Loucy (cell line): ENCODE measurements around the gene TSHZ2.

Experiments used
- H2AFZ ChIP-seq: fragments of 200-600 bp; sonication (generic); 2 replicates; pipeline ENCODE4 v1.6.0; 2016; ENCODE audit warnings: antibody characterized with exemption, mild to moderate bottlenecking, low read length, moderate library complexity
- H3F3A ChIP-seq: fragments of 200-600 bp; 2 replicates; pipeline ENCODE4 v1.6.0; 2016; ENCODE audit warnings: antibody characterized with exemption, low read depth, mild to moderate bottlenecking
- H3K27me3 ChIP-seq: fragments of 200-600 bp; sonication (generic); 2 replicates; pipeline ENCODE4 v1.6.1; 2014; ENCODE audit warnings: low read length, mild to moderate bottlenecking; ENCODE audit not compliant: insufficient read depth, poor library complexity, severe bottlenecking
- H3K36me3 ChIP-seq: fragments of 200-600 bp; sonication (generic); 2 replicates; pipeline ENCODE4 v1.6.1; 2016; ENCODE audit warnings: low read length; ENCODE audit not compliant: insufficient read depth
- H3K4me1 ChIP-seq: fragments of 200-600 bp; sonication (generic); 2 replicates; pipeline ENCODE4 v1.5.1; 2014; ENCODE audit warnings: low read length, mild to moderate bottlenecking; ENCODE audit not compliant: insufficient read depth, poor library complexity, severe bottlenecking
- H3K4me2 ChIP-seq: fragments of 200-600 bp; sonication (generic); 2 replicates; pipeline ENCODE4 v1.6.0; 2014; ENCODE audit warnings: antibody characterized with exemption, low read length, low read depth, mild to moderate bottlenecking; ENCODE audit not compliant: poor library complexity, severe bottlenecking
- H3K4me3 ChIP-seq: fragments of 200-600 bp; sonication (generic); 2 replicates; pipeline ENCODE4 v1.5.1; 2014; ENCODE audit warnings: low read length, mild to moderate bottlenecking, mixed read lengths; ENCODE audit not compliant: poor library complexity, severe bottlenecking
- H3K79me2 ChIP-seq: fragments of 200-600 bp; sonication (generic); 2 replicates; pipeline ENCODE4 v1.6.1; 2014; ENCODE audit warnings: low read length; ENCODE audit not compliant: insufficient read depth
- H3K9ac ChIP-seq: fragments of 200-600 bp; sonication (generic); 2 replicates; pipeline ENCODE4 v1.6.0; 2014; ENCODE audit warnings: mild to moderate bottlenecking, low read depth, low read length, moderate library complexity; ENCODE audit not compliant: poor library complexity, severe bottlenecking
- H3K9me2 ChIP-seq: fragments of 200-600 bp; sonication (generic); replicated peaks from 2 replicates; pipeline ENCODE4 v1.6.1; 2016; ENCODE audit warnings: low read depth, low read length, mixed read lengths
- H3K9me3 ChIP-seq: fragments of 200-600 bp; sonication (generic); 2 replicates; pipeline ENCODE4 v1.6.1; 2014; ENCODE audit warnings: mild to moderate bottlenecking, antibody characterized with exemption, low read length, low read depth; ENCODE audit not compliant: insufficient read depth
- H4K20me1 ChIP-seq: fragments of 200-600 bp; sonication (generic); 2 replicates; pipeline ENCODE4 v1.6.0; 2014; ENCODE audit warnings: antibody characterized with exemption, low read length, mild to moderate bottlenecking; ENCODE audit not compliant: insufficient read depth, poor library complexity, severe bottlenecking
- EZH2phosphoT487 ChIP-seq: fragments of 200-600 bp; IDR thresholded peaks from 2 replicates; pipeline ENCODE4 v1.6.1; 2018; ENCODE audit warnings: antibody characterized with exemption, mild to moderate bottlenecking, moderate library complexity, borderline replicate concordance
- TF ChIP-seq, protein P1 (sequence below): fragments of 200-600 bp; sonication (generic); conservative IDR thresholded peaks from 2 replicates; pipeline ENCODE4 v1.5.1; 2014; ENCODE audit warnings: mild to moderate bottlenecking, antibody characterized with exemption, low read length

Gene TSHZ2

DNA sequence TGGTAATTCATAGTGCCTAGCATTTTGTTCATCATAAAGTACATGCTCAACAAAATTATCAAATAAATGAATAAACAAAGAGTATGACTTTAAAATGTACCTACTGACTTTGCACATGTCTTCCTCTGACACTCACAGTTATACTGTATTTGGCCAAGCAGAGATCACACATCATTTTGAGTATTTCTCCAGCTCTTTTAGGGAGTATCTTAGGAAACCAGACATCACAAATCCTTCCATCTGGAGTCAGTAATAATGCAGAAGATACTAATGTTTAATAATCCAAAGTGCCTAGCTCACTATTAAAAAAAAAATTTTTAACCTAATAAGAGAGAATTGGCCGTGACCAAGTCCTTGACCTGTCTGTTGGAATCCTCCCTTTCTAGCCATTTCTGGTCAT is 466.9 kb downstream of the TSHZ2 start:
- no peak overlapping the region for H3K9ac ChIP-seq
- H4K20me1 ChIP-seq, result no peaks in the 10 kb centered on the region
- TF ChIP-seq EZH2phosphoT487, result no peak
- TF ChIP-seq, protein P1, sequence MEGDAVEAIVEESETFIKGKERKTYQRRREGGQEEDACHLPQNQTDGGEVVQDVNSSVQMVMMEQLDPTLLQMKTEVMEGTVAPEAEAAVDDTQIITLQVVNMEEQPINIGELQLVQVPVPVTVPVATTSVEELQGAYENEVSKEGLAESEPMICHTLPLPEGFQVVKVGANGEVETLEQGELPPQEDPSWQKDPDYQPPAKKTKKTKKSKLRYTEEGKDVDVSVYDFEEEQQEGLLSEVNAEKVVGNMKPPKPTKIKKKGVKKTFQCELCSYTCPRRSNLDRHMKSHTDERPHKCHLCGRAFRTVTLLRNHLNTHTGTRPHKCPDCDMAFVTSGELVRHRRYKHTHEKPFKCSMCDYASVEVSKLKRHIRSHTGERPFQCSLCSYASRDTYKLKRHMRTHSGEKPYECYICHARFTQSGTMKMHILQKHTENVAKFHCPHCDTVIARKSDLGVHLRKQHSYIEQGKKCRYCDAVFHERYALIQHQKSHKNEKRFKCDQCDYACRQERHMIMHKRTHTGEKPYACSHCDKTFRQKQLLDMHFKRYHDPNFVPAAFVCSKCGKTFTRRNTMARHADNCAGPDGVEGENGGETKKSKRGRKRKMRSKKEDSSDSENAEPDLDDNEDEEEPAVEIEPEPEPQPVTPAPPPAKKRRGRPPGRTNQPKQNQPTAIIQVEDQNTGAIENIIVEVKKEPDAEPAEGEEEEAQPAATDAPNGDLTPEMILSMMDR, result no peak
- H3F3A ChIP-seq, result no peaks in the 10 kb centered on the region
- H3K36me3 ChIP-seq, result no peaks in the 10 kb centered on the region
- no peaks in the 10 kb centered on the region for H3K9me2 ChIP-seq
- no peaks in the 10 kb centered on the region for H3K27me3 ChIP-seq
- no peaks in the 10 kb centered on the region for H3K79me2 ChIP-seq
- no peak overlapping the region for H3K4me2 ChIP-seq
- H2AFZ ChIP-seq, result no peak overlapping the region
- no peaks in the 10 kb centered on the region for H3K4me1 ChIP-seq
- H3K4me3 ChIP-seq, result no peak overlapping the region
- H3K9me3 ChIP-seq, result no peaks in the 10 kb centered on the region

DNA sequence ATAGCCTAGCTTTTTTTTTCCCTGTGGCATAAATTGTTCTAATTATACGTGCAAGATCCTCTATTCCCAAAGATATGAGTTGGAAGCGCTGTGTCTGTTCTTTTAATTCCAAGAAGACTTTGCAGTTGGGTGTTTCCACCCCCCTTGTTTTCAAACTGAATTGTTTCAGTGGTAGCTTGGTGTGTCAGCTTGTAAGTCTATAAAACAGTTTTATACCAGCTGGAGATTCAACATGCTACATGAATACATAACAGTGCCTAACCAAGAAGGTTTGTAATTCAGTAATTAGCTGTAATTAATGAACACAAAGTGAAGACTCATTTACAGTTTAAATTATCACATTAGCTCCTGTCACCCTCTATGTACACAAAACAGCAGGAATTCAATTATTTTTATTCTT is 467.5 kb downstream of the TSHZ2 start:
- Histone ChIP-seq H3K9me3 (no peaks in the 10 kb centered on the region), H3K4me3 (no peak overlapping the region), H3K79me2 (no peaks in the 10 kb centered on the region), H3K36me3 (no peaks in the 10 kb centered on the region), H3F3A (no peaks in the 10 kb centered on the region), H3K27me3 (no peaks in the 10 kb centered on the region), H3K9me2 (no peaks in the 10 kb centered on the region), H3K4me1 (no peaks in the 10 kb centered on the region), H3K4me2 (no peak overlapping the region), H2AFZ (no peak overlapping the region), H3K9ac (no peak overlapping the region), H4K20me1 (no peaks in the 10 kb centered on the region)
- no peak for TF ChIP-seq EZH2phosphoT487
- TF ChIP-seq, protein P1, result no peak

DNA sequence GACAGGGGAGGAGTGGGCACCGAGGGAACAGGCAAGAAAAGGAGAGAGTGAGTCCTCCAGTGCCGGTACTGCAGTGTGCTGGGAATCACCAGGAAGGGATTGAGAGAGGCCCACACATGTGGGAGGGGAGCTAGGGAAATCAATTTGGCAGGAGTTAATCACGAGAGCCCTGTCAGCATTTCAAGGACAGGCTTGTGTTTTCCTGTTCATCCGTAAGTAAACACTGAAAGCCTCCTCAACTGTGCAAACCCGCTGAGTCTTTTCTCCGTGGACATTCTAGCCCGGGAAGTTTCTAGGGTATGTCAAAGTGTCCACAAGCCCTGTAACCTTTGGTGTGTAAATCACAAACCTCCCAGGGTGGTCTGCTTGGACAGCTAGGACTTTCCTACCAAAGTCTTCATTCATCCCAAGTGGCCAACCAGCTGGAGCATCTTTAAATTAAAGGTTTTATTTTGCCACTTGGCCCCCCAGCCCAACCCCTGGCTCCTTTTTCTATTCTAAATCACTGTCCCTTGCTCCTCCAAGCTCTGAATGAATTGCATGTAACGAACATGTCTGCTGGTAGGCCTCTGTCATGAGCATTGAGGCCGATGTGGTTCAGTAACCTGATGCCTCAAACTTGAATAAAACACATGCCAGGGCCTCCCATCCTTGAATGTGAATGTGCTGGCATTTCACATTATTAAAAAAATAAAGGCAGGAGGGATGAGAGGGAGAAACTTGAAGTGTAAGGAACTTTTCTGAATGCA is 472.4 kb downstream of the TSHZ2 start:
- no peaks in the 10 kb centered on the region for H4K20me1 ChIP-seq
- no peaks in the 10 kb centered on the region for H3K36me3 ChIP-seq
- H3K27me3 ChIP-seq, result no peaks in the 10 kb centered on the region
- no peaks in the 10 kb centered on the region for H3F3A ChIP-seq
- H3K9me2 ChIP-seq, result no peaks in the 10 kb centered on the region
- H2AFZ ChIP-seq, result no peak overlapping the region
- no peak overlapping the region for H3K4me2 ChIP-seq
- H3K9ac ChIP-seq, result no peak overlapping the region
- TF ChIP-seq EZH2phosphoT487, result no peak
- TF ChIP-seq, protein P1, result no peak
- no peaks in the 10 kb centered on the region for H3K4me1 ChIP-seq
- no peaks in the 10 kb centered on the region for H3K79me2 ChIP-seq
- peaks cover 5% of the 10 kb centered on the region; the same call in 1 of the 2 replicates for H3K9me3 ChIP-seq
- no peak overlapping the region for H3K4me3 ChIP-seq
